K562 (cell line): ENCODE measurements around the gene YEATS2. TPM values are rescaled to one million over a fixed set of nuclear protein-coding genes. Genes with fewer than 3 reads are reported as not detected.

Source experiments
- ATAC-seq: fragments of 200-7000 bp; cut with Tn5 transposase; 3 replicates; pipeline ENCODE4 v1.9.1; 2020; ENCODE audit warnings: moderate library complexity
- BruUV-seq: library from RNA; stranded (reverse); fragments of 400-500 nt; replicated peaks from 2 replicates; lab custom pipeline; 2021; lab: Mats Ljungman, UMichigan
- CTCF ChIA-PET: fragments of 300-600 bp; formaldehyde crosslinking; extraction: SDS; loops from one replicate; lab custom pipeline; 2021; ENCODE audit warnings: low intra/inter-chr PET ratio; lab: Yijun Ruan, JAX
- POLR2A ChIA-PET: fragments of 300-600, 350-650 bp; sonication (Branson Sonifier 250); formaldehyde crosslinking; extraction: SDS; loops from one replicate; lab custom pipeline; 2021; ENCODE audit warnings: antibody characterized with exemption, inconsistent platforms; lab: Yijun Ruan, JAX
- DNase-seq, 4 experiments: peaks; one replicate each; pipeline versions ENCODE4 v3.0.0 to v3.0.0-alpha.2; 2011 to 2018; ENCODE audit warnings: low spot score in 3 of 4, mixed read lengths in 3 of 4; ENCODE audit errors: extremely low read depth in 1 of 4
- FAIRE-seq: peaks from 2 replicates; lab custom pipeline; 2011; peaks lifted over from hg19 to GRCh38; lab: Jason Lieb, UNC
- H2AFZ ChIP-seq: 2 replicates; pipeline ENCODE4 v1.6.0; 2011; ENCODE audit warnings: low read depth, low read length, control low read depth, inconsistent platforms
- H3K27ac ChIP-seq: fragments of 200-600 bp; 3 replicates; pipeline ENCODE4 v1.8.0; 2011; ENCODE audit warnings: low read depth, mild to moderate bottlenecking, control low read depth, inconsistent platforms, low read length, moderate library complexity, mixed read lengths; ENCODE audit errors: extremely low read depth
- H3K27me3 ChIP-seq, 2 experiments: fragments of 300-600 bp in 1 of 2; 2 replicates in 1 of 2; 3 replicates in 1 of 2; pipeline versions ENCODE4 v1.6.0 to v1.8.0; 2011; ENCODE audit warnings: inconsistent platforms in 2 of 2, low read length in 2 of 2, mild to moderate bottlenecking in 1 of 2, mixed read lengths in 1 of 2, moderate library complexity in 1 of 2; ENCODE audit not compliant: control insufficient read depth in 2 of 2, insufficient read depth in 2 of 2
- H3K36me3 ChIP-seq: fragments of 300-600 bp; 3 replicates; pipeline ENCODE4 v1.8.0; 2011; ENCODE audit warnings: mild to moderate bottlenecking, low read length, inconsistent platforms; ENCODE audit not compliant: control insufficient read depth, insufficient read depth
- H3K4me1 ChIP-seq, 2 experiments: fragments of 200-600 bp in 1 of 2; replicated peaks in 1 of 2; 2 replicates in 1 of 2; 3 replicates in 1 of 2; pipeline versions ENCODE4 v1.5.1 to v1.8.0; 2011; ENCODE audit warnings: inconsistent platforms in 2 of 2, low read length in 2 of 2, mild to moderate bottlenecking in 1 of 2, mixed read lengths in 1 of 2, moderate library complexity in 1 of 2; ENCODE audit not compliant: control insufficient read depth in 2 of 2, insufficient read depth in 2 of 2
- H3K4me2 ChIP-seq: 2 replicates; pipeline ENCODE4 v1.6.1; 2011; ENCODE audit warnings: low read length, control low read depth, inconsistent platforms, mixed read lengths; ENCODE audit not compliant: insufficient read depth
- H3K4me3 ChIP-seq: fragments of 200-600 bp; sonication (generic), shearing (Covaris generic); 2 replicates; pipeline ENCODE4 v1.5.1; 2016; ENCODE audit warnings: control low read depth, inconsistent platforms
- H3K79me2 ChIP-seq: fragments of 200-600 bp; 3 replicates; pipeline ENCODE4 v1.8.0; 2011; ENCODE audit warnings: low read length, inconsistent platforms; ENCODE audit not compliant: control insufficient read depth, insufficient read depth
- H3K9ac ChIP-seq, 2 experiments: 2 replicates each; pipeline versions ENCODE4 v1.6.0 to v1.6.1; 2011; ENCODE audit warnings: low read depth in 2 of 2, low read length in 2 of 2, control low read depth in 1 of 2, inconsistent platforms in 1 of 2, mild to moderate bottlenecking in 1 of 2, mixed read lengths in 1 of 2; ENCODE audit not compliant: insufficient read depth in 1 of 2
- H3K9me1 ChIP-seq: one replicate; pipeline ENCODE4 v1.6.0; 2011; ENCODE audit warnings: inconsistent platforms, mild to moderate bottlenecking, low read length, moderate library complexity; ENCODE audit not compliant: control insufficient read depth, insufficient read depth
- H3K9me3 ChIP-seq: replicated peaks from 2 replicates; pipeline ENCODE4 v1.5.1; 2011; ENCODE audit warnings: low read depth, low read length, inconsistent platforms; ENCODE audit not compliant: control insufficient read depth, insufficient read depth
- H4K20me1 ChIP-seq: replicated peaks from 2 replicates; pipeline ENCODE4 v1.6.1; 2011; ENCODE audit warnings: low read length, inconsistent platforms, mixed read lengths; ENCODE audit not compliant: control insufficient read depth, insufficient read depth
- CBFA2T2 ChIP-seq: fragments of 450-650 bp; conservative IDR thresholded peaks from 2 replicates; pipeline ENCODE4 v1.6.1; 2017; ENCODE audit warnings: mild to moderate bottlenecking
- CBFA2T3 ChIP-seq: fragments of 450-650 bp; IDR thresholded peaks from 2 replicates; pipeline ENCODE4 v1.6.1; 2017
- ESRRA ChIP-seq: fragments of 450-650 bp; IDR thresholded peaks from 2 replicates; pipeline ENCODE4 v1.6.1; 2014; ENCODE audit warnings: low read depth, mild to moderate bottlenecking, moderate library complexity, borderline replicate concordance
- EZH2 ChIP-seq: IDR thresholded peaks from 2 replicates; pipeline ENCODE4 v1.6.1; 2012; ENCODE audit warnings: low read depth, mild to moderate bottlenecking, inconsistent platforms, low read length, borderline replicate concordance
- KLF10 ChIP-seq: fragments of 250-450 bp; sonication (Bioruptor Pico); IDR thresholded peaks from 2 replicates; pipeline ENCODE4 v1.6.1; 2021; ENCODE audit warnings: matching md5 sums
- RBBP5 ChIP-seq: fragments of 200-600 bp; sonication (generic); IDR thresholded peaks from 2 replicates; pipeline ENCODE4 v1.6.1; 2012; ENCODE audit warnings: borderline replicate concordance, mild to moderate bottlenecking, low read length, control low read depth, inconsistent platforms; ENCODE audit not compliant: insufficient read depth, poor library complexity, severe bottlenecking
- RBFOX2 ChIP-seq: fragments of 200-400 bp; formaldehyde crosslinking; IDR thresholded peaks from 2 replicates; pipeline ENCODE4 v1.6.1; 2017; ENCODE audit warnings: low read depth, mild to moderate bottlenecking, low read length, moderate library complexity
- ZKSCAN8 ChIP-seq: fragments of 200-800 bp; sonication (Bioruptor generic); IDR thresholded peaks from 2 replicates; pipeline ENCODE4 v1.6.1; 2016; ENCODE audit warnings: missing genetic modification characterization, missing compliant biosample characterization
- WGBS: fragments of 100-300 bp; shearing (Covaris generic); methylation state at CpG from one replicate; pipeline ENCODE4 v1.1.6; 2016; ENCODE audit warnings: low coverage, mixed read lengths; ENCODE audit not compliant: insufficient coverage; ENCODE audit errors: missing lambda C conversion rate; 5-methylcytosine and 5-hydroxymethylcytosine counted together
- in situ Hi-C: fragments of 300-500 bp; cut with MboI; formaldehyde crosslinking; loops from 4 replicates; pipeline ENCODE4 v1.15.0; 2018; ENCODE audit warnings: inconsistent platforms, mixed read lengths
- intact Hi-C: fragments of 100-400 bp; cut with micrococcal nuclease; formaldehyde crosslinking; loops from 2 replicates; pipeline ENCODE4 v1.14.2; 2022
- polyA plus RNA-seq, 8 experiments: library from polyadenylated mRNA; depleted of rRNA in 4 of 8; stranded (reverse) in 5 of 8; unstranded in 3 of 8; fragments of >200 nt; fragmentation: Nextera tagmentation in 2 of 8; fragmentation: Illumina TruSeq in 1 of 8; extraction: Ambion mirVana in 2 of 8; extraction: Trizol in 1 of 8; gene quantifications; 2 replicates each; pipeline versions ENCODE4 v1.2.1 to v1.2.3, GENCODE V29; 2011 to 2014; ENCODE audit warnings: inconsistent platforms in 1 of 8, missing spikeins in 1 of 8
- total RNA-seq, 7 experiments: library from RNA; depleted of rRNA in 6 of 7; stranded (reverse); fragments of >200 nt in 6 of 7; fragmentation: Illumina TruSeq in 2 of 7; extraction: Trizol in 2 of 7; gene quantifications; 2 replicates each; pipeline versions ENCODE4 v1.2.1 to v1.2.3, GENCODE V29; 2011 to 2021; ENCODE audit warnings: low replicate concordance in 1 of 7

Gene YEATS2
- total and polyA plus RNA-seq, 9 of the 15 experiments (the other 6 are each of a cell fraction or from before 2014, with no cell fraction given): 1.8 to 35.2 (median 19.0) TPM

DNA sequence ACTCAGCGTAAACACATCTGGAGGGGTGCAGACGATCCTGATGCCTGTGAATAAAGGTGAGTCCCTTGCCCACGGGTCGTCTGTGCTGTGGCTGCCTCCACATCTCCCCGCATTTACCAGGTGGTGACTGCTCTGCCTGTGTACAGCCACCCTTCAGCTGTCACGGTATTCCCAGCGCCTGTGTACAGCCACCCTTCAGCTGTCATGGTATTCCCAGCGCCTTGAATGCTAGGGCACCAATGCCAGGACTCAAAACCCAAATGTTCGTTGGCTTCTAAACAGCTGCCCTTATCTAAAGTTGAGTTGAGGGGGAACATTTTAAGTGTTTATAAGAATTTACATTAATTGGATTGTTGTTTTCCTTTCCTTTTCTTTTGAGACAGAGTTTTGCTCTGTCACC, 100.4 kb downstream of the YEATS2 start (continued):
- TF ChIP-seq ZKSCAN8 (CRISPR knock-in tag) (no peak), ESRRA (no peak), EZH2 (no peak), RBFOX2 (no peak), KLF10 (CRISPR knock-in tag) (no peak)

DNA sequence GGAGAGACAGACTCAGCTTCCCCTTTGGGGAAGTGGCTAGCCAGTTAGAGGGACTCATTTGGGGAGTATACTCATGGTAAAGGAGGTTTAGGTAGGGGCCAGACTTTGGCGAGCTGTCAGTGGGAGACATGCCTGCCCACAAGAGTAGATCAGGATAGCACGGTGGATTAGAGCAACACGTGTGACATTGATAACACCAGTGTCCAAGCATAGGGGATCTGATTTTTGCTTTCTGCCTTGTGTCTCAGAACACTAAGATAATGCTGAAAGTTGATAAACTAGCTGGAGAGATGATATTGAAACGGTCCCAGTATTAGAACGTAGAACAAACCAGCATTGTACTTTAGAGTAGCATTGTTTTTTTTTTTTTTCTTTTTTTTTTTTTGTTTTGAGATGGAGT, 101.9 kb downstream of the YEATS2 start:
- 10% methylated on average over 5 of the region's 5 CpGs for WGBS
- H3K79me2 ChIP-seq: no peaks in the 10 kb centered on the region
- 0 out of 2 replicates have a peak, but pooled peaks have one; percentile 3 for TF ChIP-seq CBFA2T2
- TF ChIP-seq RBBP5: no peak
- peak; percentile 24; the same call in 1 of the 2 replicates for TF ChIP-seq CBFA2T3
- no peak for TF ChIP-seq EZH2
- H3K36me3 ChIP-seq: peaks cover 68% of the 10 kb centered on the region
- ChIA-PET POLR2A (no interaction called here), CTCF (no interaction called here)
- H3K9me3 ChIP-seq: no peaks in the 10 kb centered on the region
- in situ Hi-C loops: no loop called here
- H3K9ac ChIP-seq: no peak overlapping the region; a peak in 1 of 4 replicates
- FAIRE-seq (no peak), ATAC-seq (peak; percentile 49), DNase-seq (peak in 1 of 4 experiments; percentile 21)
- intact Hi-C loops: no loop called here
- H3K27me3 ChIP-seq: no peaks in the 10 kb centered on the region
- H3K4me1 ChIP-seq: no peaks in the 10 kb centered on the region; a peak in 2 of 5 replicates
- H3K9me1 ChIP-seq: no peaks in the 10 kb centered on the region
- no peak overlapping the region for H3K4me2 ChIP-seq
- H4K20me1 ChIP-seq: no peaks in the 10 kb centered on the region; the same call in 1 of the 2 replicates
- H3K27ac ChIP-seq: no peak overlapping the region
- no peak overlapping the region for H2AFZ ChIP-seq
- no TSS peak for BruUV-seq
- no peak overlapping the region for H3K4me3 ChIP-seq
